Measurements from ENCODE around the gene ZMYND8.
A peak's percentile ranks its signal among the peaks of the same experiment; 100 is the strongest.
"Not testable (repeated sequence)": the region's sequence is repeated elsewhere in the genome, so short reads cannot be mapped to it uniquely, and the experiment has no call there.

ZMYND8 gene

GRCh38 chr20:47247972-47248371 lies 108.5 kb downstream of the ZMYND8 start:
- no peak for TF ChIP-seq CTCF (IDR thresholded peaks at IDR 0.05; ENCODE audit: insufficient read depth, low read depth, low read length, missing control alignments)
- no peak for DNase-seq (ENCODE audit: low read depth)
- H3K4me3 ChIP-seq (ENCODE audit: low read length) = no peak overlapping the region

GRCh38 chr20:47246061-47246777 lies 110.3 kb downstream of the ZMYND8 start:
- no peak overlapping the region for H3K4me3 ChIP-seq (ENCODE audit: low read length)
- no peak for TF ChIP-seq CTCF (IDR thresholded peaks at IDR 0.05; ENCODE audit: insufficient read depth, low read depth, low read length, missing control alignments)
- DNase-seq (ENCODE audit: low read depth) = no peak

- not testable (repeated sequence) for DNase-seq (ENCODE audit: low read depth)
Observed at GRCh38 chr20:47245166-47245565, 111.3 kb downstream of the ZMYND8 start.

GRCh38 chr20:47244451-47244850 lies 112.0 kb downstream of the ZMYND8 start:
- peak; percentile 60 for DNase-seq (ENCODE audit: low read depth)
- H3K4me3 ChIP-seq (ENCODE audit: low read length) = no peak overlapping the region
- no peak for TF ChIP-seq CTCF (IDR thresholded peaks at IDR 0.05; ENCODE audit: insufficient read depth, low read depth, low read length, missing control alignments)

More at GRCh38 chr20:47245166-47245565, 111.3 kb downstream of the ZMYND8 start:
- H3K4me3 ChIP-seq (ENCODE audit: low read length) = not testable (repeated sequence)

- no peak for DNase-seq (ENCODE audit: low read depth)
- TF ChIP-seq CTCF (IDR thresholded peaks at IDR 0.05; ENCODE audit: insufficient read depth, low read depth, low read length, missing control alignments) = no peak
- H3K4me3 ChIP-seq (ENCODE audit: low read length) = no peak overlapping the region
Observed at GRCh38 chr20:47243532-47244305, 112.8 kb downstream of the ZMYND8 start.

GRCh38 chr20:47243003-47243402 lies 113.5 kb downstream of the ZMYND8 start:
- H3K4me3 ChIP-seq (ENCODE audit: low read length) = no peak overlapping the region
- TF ChIP-seq CTCF (IDR thresholded peaks at IDR 0.05; ENCODE audit: insufficient read depth, low read depth, low read length, missing control alignments) = no peak
- no peak for DNase-seq (ENCODE audit: low read depth)

GRCh38 chr20:47241345-47241781 lies 115.1 kb downstream of the ZMYND8 start:
- H3K4me3 ChIP-seq (ENCODE audit: low read length) = no peak overlapping the region
- TF ChIP-seq CTCF (IDR thresholded peaks at IDR 0.05; ENCODE audit: insufficient read depth, low read depth, low read length, missing control alignments) = no peak
- no peak for DNase-seq (ENCODE audit: low read depth)

GRCh38 chr20:47240096-47240495 lies 116.4 kb downstream of the ZMYND8 start:
- H3K4me3 ChIP-seq (ENCODE audit: low read length); DNase-seq (ENCODE audit: low read depth): not testable (repeated sequence)

All from epithelial cell of esophagus (primary cell).